Calu3 (cell line): Measurements from ENCODE around the gene CDH4. TPM values are rescaled to one million over a fixed set of nuclear protein-coding genes. Genes with fewer than 3 reads are reported as not detected.

ENCODE experiments used
- BruUV-seq: library from RNA; stranded (reverse); fragments of 400-500 nt; replicated peaks from 2 replicates; lab custom pipeline; 2021; lab: Mats Ljungman, UMichigan
- CTCF ChIA-PET: fragments of 300-600 bp; sonication (Branson Sonifier 250); formaldehyde crosslinking; loops from one replicate; lab custom pipeline; 2022; ENCODE audit warnings: antibody characterized with exemption; lab: Charles Lee
- DNase-seq: peaks from one replicate; pipeline ENCODE4 v3.0.0; 2022
- H3K27ac Mint-ChIP-seq: one replicate; pipeline ENCODE4 v1.8.0; 2022; ENCODE audit warnings: mixed read lengths; ENCODE audit not compliant: unreplicated experiment
- H3K27me3 Mint-ChIP-seq: one replicate; pipeline ENCODE4 v1.8.0; 2022; ENCODE audit warnings: mixed read lengths; ENCODE audit not compliant: unreplicated experiment
- H3K36me3 Mint-ChIP-seq: one replicate; pipeline ENCODE4 v1.8.0; 2022; ENCODE audit warnings: mild to moderate bottlenecking, moderate library complexity, mixed read lengths; ENCODE audit not compliant: insufficient read depth, unreplicated experiment
- H3K4me1 Mint-ChIP-seq: one replicate; pipeline ENCODE4 v1.8.0; 2022; ENCODE audit warnings: mild to moderate bottlenecking, low read depth, mixed read lengths; ENCODE audit not compliant: unreplicated experiment
- H3K4me3 Mint-ChIP-seq: one replicate; pipeline ENCODE4 v1.8.0; 2022; ENCODE audit warnings: mild to moderate bottlenecking, low read depth, moderate library complexity, mixed read lengths; ENCODE audit not compliant: unreplicated experiment
- H3K9me3 Mint-ChIP-seq: one replicate; pipeline ENCODE4 v1.8.0; 2022; ENCODE audit warnings: low read depth, mixed read lengths; ENCODE audit not compliant: unreplicated experiment
- CTCF ChIP-seq: fragments of 200-600 bp; IDR thresholded peaks from one replicate; pipeline ENCODE4 v1.8.0; 2022; ENCODE audit warnings: antibody characterized with exemption; ENCODE audit not compliant: unreplicated experiment
- intact Hi-C: fragments of 100-400 bp; cut with micrococcal nuclease; formaldehyde crosslinking; loops from one replicate; pipeline ENCODE4 v1.10.0; 2022; ENCODE audit not compliant: unreplicated experiment
- total RNA-seq: library from RNA; stranded (reverse); gene quantifications from 2 replicates; pipeline ENCODE4 v1.2.3, GENCODE V29; 2022

The CDH4 gene
- total RNA-seq, 1 experiment from 2014 or later = not detected

DNA sequence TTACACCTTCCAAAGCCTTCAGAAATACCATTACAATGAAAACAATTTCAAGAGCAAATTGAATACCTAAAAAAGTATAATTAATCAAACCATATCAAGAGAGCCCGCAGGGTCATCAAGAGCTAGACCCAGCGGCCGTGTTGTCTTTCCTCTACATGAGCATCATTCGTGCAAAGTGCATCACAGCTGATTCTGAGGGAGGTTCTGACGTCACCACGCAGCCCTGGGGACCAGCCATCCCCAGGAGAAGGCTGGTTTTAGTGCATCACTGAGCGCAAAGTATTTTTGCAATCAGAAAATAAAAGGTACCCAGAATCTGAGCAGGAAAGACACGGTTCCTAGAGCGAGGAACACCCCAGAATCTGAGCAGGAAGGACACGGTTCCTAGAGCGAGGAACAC, 371.4 kb downstream of the CDH4 start:
- Mint-ChIP-seq H3K27ac (no peak overlapping the region), H3K4me3 (no peak overlapping the region), H3K4me1 (no peaks in the 10 kb centered on the region), H3K36me3 (no peaks in the 10 kb centered on the region), H3K27me3 (peaks cover 87% of the 10 kb centered on the region), H3K9me3 (no peaks in the 10 kb centered on the region)
- no peak for TF ChIP-seq CTCF
- intact Hi-C loops = no loop called here
- CTCF ChIA-PET = interaction anchor here (0.8 kb wide), 1 partner anchor 17 kb away, joined by 5 read pairs; no protein-coding TSS in a partner anchor
- no peak for DNase-seq
- no TSS peak for BruUV-seq

- H3K36me3 Mint-ChIP-seq = no peaks in the 10 kb centered on the region
- peaks cover 85% of the 10 kb centered on the region for H3K27me3 Mint-ChIP-seq
- no peaks in the 10 kb centered on the region for H3K4me1 Mint-ChIP-seq
- CTCF ChIA-PET = interaction anchor here (1.1 kb wide), 1 partner anchor 36 kb away, joined by 3 read pairs; no protein-coding TSS in a partner anchor
- H3K9me3 Mint-ChIP-seq = no peaks in the 10 kb centered on the region
- H3K27ac Mint-ChIP-seq = no peak overlapping the region
- BruUV-seq = no TSS peak
- H3K4me3 Mint-ChIP-seq = no peak overlapping the region
- DNase-seq = no peak
- no peak for TF ChIP-seq CTCF
- intact Hi-C loops = no loop called here
Measured at GRCh38 chr20:61625246-61625645, 373.2 kb downstream of the CDH4 start.

- H3K36me3 Mint-ChIP-seq = no peaks in the 10 kb centered on the region
- no peaks in the 10 kb centered on the region for H3K9me3 Mint-ChIP-seq
- H3K4me1 Mint-ChIP-seq = no peaks in the 10 kb centered on the region
- no peak overlapping the region for H3K27ac Mint-ChIP-seq
- no peak for DNase-seq
- no peak for TF ChIP-seq CTCF
- CTCF ChIA-PET = interaction anchor here (1.1 kb wide), 1 partner anchor 37 kb away, joined by 3 read pairs; no protein-coding TSS in a partner anchor
- H3K27me3 Mint-ChIP-seq = peaks cover 84% of the 10 kb centered on the region
- BruUV-seq = no TSS peak
- intact Hi-C loops = no loop called here
- H3K4me3 Mint-ChIP-seq = no peak overlapping the region
Measured at GRCh38 chr20:61626412-61626811, 374.4 kb downstream of the CDH4 start.

DNA sequence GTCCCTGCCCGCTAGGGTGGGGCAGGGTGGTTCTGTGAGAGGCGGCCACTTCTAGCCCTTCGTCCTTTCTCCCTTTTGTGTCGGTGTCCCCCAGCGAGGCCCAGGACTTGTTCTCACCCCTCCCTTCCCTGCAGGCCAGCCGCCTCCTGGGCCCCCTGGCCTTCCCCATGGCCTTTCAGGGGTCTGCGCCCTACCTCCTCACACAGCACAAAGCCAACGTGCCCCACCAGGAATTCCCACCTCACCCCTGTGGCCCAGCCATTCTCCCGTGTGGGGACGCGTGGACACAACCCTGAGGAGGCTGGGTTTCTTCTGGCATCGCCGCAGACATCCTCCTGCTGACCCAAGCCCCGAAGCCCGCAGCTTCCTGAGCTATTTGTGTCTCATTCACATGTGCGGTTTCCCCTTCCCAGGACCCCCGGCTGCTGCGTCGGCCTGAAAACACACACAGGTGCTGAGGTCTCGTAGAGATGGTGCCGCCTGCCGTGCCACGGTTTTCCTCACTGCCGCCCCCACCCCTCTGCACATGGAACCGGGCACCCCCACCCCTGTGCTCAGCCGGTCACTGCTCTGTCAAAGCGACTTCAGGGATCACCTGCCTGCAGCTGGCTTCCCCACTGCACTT, 375.8 kb downstream of the CDH4 start:
- H3K4me1 Mint-ChIP-seq = no peaks in the 10 kb centered on the region

More for the DNA sequence above, 375.8 kb downstream of the CDH4 start:
- CTCF ChIA-PET = interaction anchor here (0.6 to 0.7 kb wide), 3 partner anchors 15 to 1609 kb away, joined by 3 read pairs; no protein-coding TSS in a partner anchor
- Mint-ChIP-seq H3K27ac (no peak overlapping the region), H3K27me3 (peaks cover 84% of the 10 kb centered on the region), H3K4me3 (no peak overlapping the region), H3K36me3 (no peaks in the 10 kb centered on the region), H3K9me3 (peaks cover under 1% of the 10 kb centered on the region)
- BruUV-seq = no TSS peak
- DNase-seq = no peak
- intact Hi-C loops = no loop called here
- TF ChIP-seq CTCF = no peak
